NT2/D1 (cell line): Measurements from ENCODE around the gene FYTTD1.
"Not testable (repeated sequence)": the region's sequence is repeated elsewhere in the genome, so short reads cannot be mapped to it uniquely, and the experiment has no call there.

Experiments
- SUZ12 ChIP-seq: IDR thresholded peaks from 2 replicates; pipeline ENCODE4 v1.6.1; 2011; ENCODE audit not compliant: insufficient read length, insufficient read depth; ENCODE audit errors: extremely low read depth
- YY1 ChIP-seq: IDR thresholded peaks from 2 replicates; pipeline ENCODE4 v1.6.1; 2011; ENCODE audit not compliant: insufficient read length, insufficient read depth
- ZNF274 ChIP-seq: IDR thresholded peaks from 2 replicates; pipeline ENCODE4 v1.6.1; 2011; ENCODE audit warnings: mild to moderate bottlenecking, low read depth, low read length

DNA sequence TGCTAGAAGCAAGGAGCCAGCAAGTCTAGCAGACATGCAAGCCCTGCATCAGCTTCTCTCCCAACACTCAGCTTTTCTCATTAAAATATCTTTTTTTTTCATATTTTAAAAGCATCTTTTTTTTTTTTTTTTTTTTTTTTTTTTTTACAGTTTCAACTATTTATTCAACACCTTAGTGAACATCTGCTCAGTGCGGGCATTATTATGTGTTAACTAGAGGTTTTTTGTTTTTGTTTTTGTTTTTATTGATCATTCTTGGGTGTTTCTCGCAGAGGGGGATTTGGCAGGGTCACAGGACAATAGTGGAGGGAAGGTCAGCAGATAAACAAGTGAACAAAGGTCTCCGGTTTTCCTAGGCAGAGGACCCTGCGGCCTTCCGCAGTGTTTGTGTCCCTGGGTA, 18.9 kb upstream of the FYTTD1 start:
- not testable (repeated sequence) for TF ChIP-seq YY1, ZNF274, SUZ12
